ENCODE measurements around the gene DUSP1. TPM values are rescaled to one million over a fixed set of nuclear protein-coding genes. Genes with fewer than 3 reads are reported as not detected.
A peak's percentile ranks its signal among the peaks of the same experiment; 100 is the strongest.

Gene DUSP1
- total and polyA plus RNA-seq, 2 donors (not counting 3 experiments of a cell fraction or from before 2014, with no cell fraction given) = 36.1 to 196 TPM

GRCh38 chr5:172768573-172769341, 2.2 kb downstream of the DUSP1 start:
- peaks cover 5 to 11% of the 10 kb centered on the region in 2 experiments for H3K36me3 ChIP-seq (ENCODE audit: control insufficient read depth in 2 of 2, extremely low read depth in 1 of 2, insufficient read depth in 2 of 2, low read length in 2 of 2)
- TF ChIP-seq MYC (IDR thresholded peaks at IDR 0.05; ENCODE audit: low read depth, low read length) = no peak
- TF ChIP-seq POLR2AphosphoS5 (IDR thresholded peaks at IDR 0.05; ENCODE audit: insufficient read depth, low read depth, low read length) = peak; percentile 37
- H3K27me3 ChIP-seq (ENCODE audit: control insufficient read depth in 2 of 2, insufficient read depth in 2 of 2, low read length in 2 of 2) = no peaks in the 10 kb centered on the region
- peak overlapping the region; percentile 92 for H3K27ac ChIP-seq (ENCODE audit: insufficient read depth, low read depth, low read length)
- peaks cover 56% of the 10 kb centered on the region for H3K4me1 ChIP-seq (ENCODE audit: control insufficient read depth, extremely low read depth, insufficient read depth, low read length)
- no peaks in the 10 kb centered on the region for H3K9me1 ChIP-seq (replicated peaks; ENCODE audit: control insufficient read depth, extremely low read depth, insufficient read depth, low read length)
- ChIA-PET POLR2A (interaction anchor here (0.7 to 4.2 kb wide), 7 partner anchors 10 to 163 kb away, joined by 3 to 60 read pairs (median 6); no protein-coding TSS in a partner anchor), CTCF (interaction anchor here (1.3 to 8.8 kb wide), 8 partner anchors 9 to 171 kb away, joined by 3 to 87 read pairs (median 39); no protein-coding TSS in a partner anchor)
- peak overlapping the region; percentile 96 for H3K9ac ChIP-seq (replicated peaks; ENCODE audit: extremely low read depth, insufficient read depth, low read length)
- FAIRE-seq (peak; percentile 83), DNase-seq (ENCODE audit: low read depth, low spot score) (peak; percentile 55)
- intact Hi-C loops (cut with micrococcal nuclease) = no loop called here
- H3K4me2 ChIP-seq (ENCODE audit: insufficient read depth, low read length) = peak overlapping the region; percentile 88
- peak overlapping the region; percentile 60 to 96 (median 88) for H3K4me3 ChIP-seq (replicated peaks in 1 of 3; ENCODE audit: insufficient read depth in 1 of 3, low read depth in 1 of 3, low read length in 3 of 3)
- H3K79me2 ChIP-seq (ENCODE audit: control insufficient read depth, insufficient read depth, low read length) = peaks cover 36% of the 10 kb centered on the region
- dilution Hi-C loops (cut with MboI; ENCODE audit: extremely low pct_ligation_motif_present, low sequenced_read_pairs) = no loop called here
- no peak overlapping the region for H2AFZ ChIP-seq (ENCODE audit: low read depth, low read length)
- no peaks in the 10 kb centered on the region for H3K9me3 ChIP-seq (replicated peaks; ENCODE audit: control insufficient read depth, insufficient read depth, low read length)
- no TSS peak for BruUV-seq (replicated peaks)
- no peaks in the 10 kb centered on the region for H4K20me1 ChIP-seq (replicated peaks; ENCODE audit: control insufficient read depth, extremely low read depth, insufficient read depth, low read length)

GRCh38 chr5:172768098-172768572, 2.9 kb downstream of the DUSP1 start:
- POLR2A ChIA-PET = interaction anchor here (0.8 to 4.2 kb wide), 4 partner anchors 52 to 163 kb away, joined by 3 to 60 read pairs (median 4); no protein-coding TSS in a partner anchor
- no peaks in the 10 kb centered on the region for H4K20me1 ChIP-seq (replicated peaks; ENCODE audit: control insufficient read depth, extremely low read depth, insufficient read depth, low read length)
- H3K36me3 ChIP-seq (ENCODE audit: control insufficient read depth in 2 of 2, extremely low read depth in 1 of 2, insufficient read depth in 2 of 2, low read length in 2 of 2) = peaks cover 5 to 11% of the 10 kb centered on the region in 2 experiments
- peak overlapping the region; percentile 60 to 96 (median 88) for H3K4me3 ChIP-seq (replicated peaks in 1 of 3; ENCODE audit: insufficient read depth in 1 of 3, low read depth in 1 of 3, low read length in 3 of 3)
- H3K27me3 ChIP-seq (ENCODE audit: control insufficient read depth in 2 of 2, insufficient read depth in 2 of 2, low read length in 2 of 2) = no peaks in the 10 kb centered on the region
- H3K4me2 ChIP-seq (ENCODE audit: insufficient read depth, low read length) = peak overlapping the region; percentile 88
- TF ChIP-seq FOS (IDR thresholded peaks at IDR 0.05; ENCODE audit: borderline replicate concordance, insufficient read depth, low read length) (peak; percentile 15), POLR2AphosphoS5 (IDR thresholded peaks at IDR 0.05; ENCODE audit: insufficient read depth, low read depth, low read length) (no peak)
- CTCF ChIA-PET = interaction anchor here (1.6 to 8.8 kb wide), 8 partner anchors 8 to 171 kb away, joined by 3 to 87 read pairs (median 39); no protein-coding TSS in a partner anchor
- H3K4me1 ChIP-seq (ENCODE audit: control insufficient read depth, extremely low read depth, insufficient read depth, low read length) = peaks cover 56% of the 10 kb centered on the region
- DNase-seq (ENCODE audit: low read depth, low spot score) = peak; percentile 29
- BruUV-seq (replicated peaks) = no TSS peak
- FAIRE-seq = no peak
- no peaks in the 10 kb centered on the region for H3K9me3 ChIP-seq (replicated peaks; ENCODE audit: control insufficient read depth, insufficient read depth, low read length)
- H3K79me2 ChIP-seq (ENCODE audit: control insufficient read depth, insufficient read depth, low read length) = peaks cover 36% of the 10 kb centered on the region
- no peak overlapping the region for H2AFZ ChIP-seq (ENCODE audit: low read depth, low read length)
- no peaks in the 10 kb centered on the region for H3K9me1 ChIP-seq (replicated peaks; ENCODE audit: control insufficient read depth, extremely low read depth, insufficient read depth, low read length)
- peak overlapping the region; percentile 92 for H3K27ac ChIP-seq (ENCODE audit: insufficient read depth, low read depth, low read length)
- intact Hi-C loops (cut with micrococcal nuclease) (no loop called here), dilution Hi-C loops (cut with MboI; ENCODE audit: extremely low pct_ligation_motif_present, low sequenced_read_pairs) (no loop called here)
- H3K9ac ChIP-seq (replicated peaks; ENCODE audit: extremely low read depth, insufficient read depth, low read length) = peak overlapping the region; percentile 96
